Heart left ventricle (tissue), 16 donors: ENCODE results near the gene ZFPM1. TPM values are rescaled to one million over a fixed set of nuclear protein-coding genes. Genes with fewer than 3 reads are reported as not detected.

Experiments used
- ATAC-seq, 4 donors: fragments of 200-7000 bp; cut with Tn5 transposase; one replicate each; pipeline ENCODE4 v1.9.1; 2020 to 2022; ENCODE audit warnings: moderate library complexity in 4 of 4, mild to moderate bottlenecking in 3 of 4, moderate number of reproducible peaks in 1 of 4
- DNase-seq, 5 donors: peaks; one replicate each; pipeline ENCODE4 v3.0.0-alpha.2; 2020
- H3K27ac ChIP-seq, 12 donors: fragments of 200-600 bp; sonication (generic) in 4 of 12; one replicate each; pipeline versions ENCODE4 v1.5.0 to v1.8.0; 2016 to 2022; ENCODE audit warnings: mild to moderate bottlenecking in 2 of 12
- H3K27me3 ChIP-seq, 9 donors: fragments of 200-600 bp; sonication (generic) in 2 of 9; one replicate each; pipeline versions ENCODE4 v1.5.1 to v1.8.0; 2016 to 2022; ENCODE audit warnings: mild to moderate bottlenecking in 3 of 9
- H3K36me3 ChIP-seq, 9 donors: fragments of 200-600 bp; sonication (generic) in 2 of 9; one replicate each; pipeline versions ENCODE4 v1.5.0 to v1.8.0; 2018 to 2022; ENCODE audit warnings: mild to moderate bottlenecking in 2 of 9
- H3K4me1 ChIP-seq, 12 donors: fragments of 200-600 bp; sonication (generic) in 4 of 12; one replicate each; pipeline versions ENCODE4 v1.5.0 to v1.8.0; 2016 to 2022; ENCODE audit warnings: mild to moderate bottlenecking in 3 of 12
- H3K4me3 ChIP-seq, 12 donors: fragments of 200-600 bp; sonication (generic) in 4 of 12; one replicate each; pipeline versions ENCODE4 v1.5.0 to v1.8.0; 2017 to 2022; ENCODE audit warnings: mild to moderate bottlenecking in 9 of 12, moderate library complexity in 4 of 12
- H3K9me3 ChIP-seq, 12 donors: fragments of 200-600 bp; sonication (generic) in 4 of 12; one replicate each; pipeline versions ENCODE4 v1.5.0 to v1.8.0; 2016 to 2022; ENCODE audit warnings: mild to moderate bottlenecking in 1 of 12
- POLR2A ChIP-seq, 2 donors: fragments of 450-650 bp; IDR thresholded peaks; one replicate each; pipeline ENCODE4 v1.6.1; 2017; ENCODE audit warnings: antibody characterized with exemption in 2 of 2, mild to moderate bottlenecking in 2 of 2, moderate library complexity in 2 of 2
- WGBS, 4 donors: extraction: QIAGEN DNeasy Blood & Tissue Kit in 2 of 4; methylation state at CpG; one replicate each; pipeline versions ENCODE4 v1.1.5 to v1.1.7; 2013 to 2018; 5-methylcytosine and 5-hydroxymethylcytosine counted together
- intact Hi-C, 10 donors: fragments of 100-400 bp; cut with DNase I; formaldehyde crosslinking; loops; one replicate each; pipeline versions ENCODE4 v1.11.1 to v1.14.2; 2022
- polyA plus RNA-seq, 2 donors: library from polyadenylated mRNA; stranded (reverse); fragments of 200-250 nt; gene quantifications; one replicate each; pipeline ENCODE4 v1.2.3, GENCODE V29; 2013
- total RNA-seq, 9 donors: library from RNA; depleted of rRNA in 2 of 9; stranded (reverse); fragments of >200 nt in 2 of 9; fragmentation: NEBNext Ultra II Directional in 3 of 9; extraction: Animal tissue kit (Norgen Biotek cat#: 25700) in 3 of 9; gene quantifications; one replicate each; pipeline versions ENCODE4 v1.1.0 to v1.2.4, GENCODE V29; 2016 to 2023
- TF ChIP-seq, protein P1 (sequence below), 12 donors: fragments of 200-600 bp; sonication (generic) in 4 of 12; IDR thresholded peaks; one replicate each; pipeline versions ENCODE4 v1.5.0 to v1.8.0; 2018 to 2022; ENCODE audit warnings: antibody characterized with exemption in 12 of 12, mild to moderate bottlenecking in 5 of 12
- donor health status: ischemic (EF 13 %, LVEDD 7.1; RV severe dilation, severe dysfunction).
- donor health status: healthy with polysubstance abuse.
- donor health status: DM: no; HTN: yes; CAD: no.
- donor health status: DM: no; HTN: no; CAD: no.
- donor health status: ischemic (EF 25% LVEDD 6.9; RV normal size, moderate dysfunction).
- donor health status: ischemic (EF 25% LVEDD 5.7; RV mildly dilated, moderate dysfunction).
- donor health status: healthy.
- donor health status: DM: yes; HTN: yes; CAD: no.
- donor health status: ischemic (EF 35%, LVEDD 5.7; RV mildly dilated, moderate dysfunction).
- donor health status: nonischemic (EF 11% LVEDD 7.7; RV severe dilation, severe dysfunction).
- donor health status: DM: yes; HTN: yes; CAD: no.
- donor health status: PGD.
- donor health status: ischemic (EF 29% LVEDD 5.4; RV normal size, mild dysfunction).
- donor health status: nonischemic (EF 23%, LVEDD 6.1; RV moderate dilation, normal function).

ZFPM1 gene
- total and polyA plus RNA-seq, 11 donors: 1.3 to 6.3 (median 4.1) TPM

GRCh38 chr16:88525663-88525990 is 72.5 kb downstream of the ZFPM1 start:
- peak in 1 of 5 donors; percentile 38 for DNase-seq
- no peak for ATAC-seq
- Histone ChIP-seq H3K9me3 (no peaks in the 10 kb centered on the region), H3K27ac (no peak overlapping the region), H3K4me1 (peaks cover 0 to 28% (median 12%) of the 10 kb centered on the region in 12 donors), H3K36me3 (peaks cover 0 to 9% (median 0%) of the 10 kb centered on the region in 9 donors), H3K27me3 (no peaks in the 10 kb centered on the region), H3K4me3 (no peak overlapping the region)
- no peak for TF ChIP-seq POLR2A (IDR thresholded peaks at IDR 0.05)
- TF ChIP-seq, protein P1, sequence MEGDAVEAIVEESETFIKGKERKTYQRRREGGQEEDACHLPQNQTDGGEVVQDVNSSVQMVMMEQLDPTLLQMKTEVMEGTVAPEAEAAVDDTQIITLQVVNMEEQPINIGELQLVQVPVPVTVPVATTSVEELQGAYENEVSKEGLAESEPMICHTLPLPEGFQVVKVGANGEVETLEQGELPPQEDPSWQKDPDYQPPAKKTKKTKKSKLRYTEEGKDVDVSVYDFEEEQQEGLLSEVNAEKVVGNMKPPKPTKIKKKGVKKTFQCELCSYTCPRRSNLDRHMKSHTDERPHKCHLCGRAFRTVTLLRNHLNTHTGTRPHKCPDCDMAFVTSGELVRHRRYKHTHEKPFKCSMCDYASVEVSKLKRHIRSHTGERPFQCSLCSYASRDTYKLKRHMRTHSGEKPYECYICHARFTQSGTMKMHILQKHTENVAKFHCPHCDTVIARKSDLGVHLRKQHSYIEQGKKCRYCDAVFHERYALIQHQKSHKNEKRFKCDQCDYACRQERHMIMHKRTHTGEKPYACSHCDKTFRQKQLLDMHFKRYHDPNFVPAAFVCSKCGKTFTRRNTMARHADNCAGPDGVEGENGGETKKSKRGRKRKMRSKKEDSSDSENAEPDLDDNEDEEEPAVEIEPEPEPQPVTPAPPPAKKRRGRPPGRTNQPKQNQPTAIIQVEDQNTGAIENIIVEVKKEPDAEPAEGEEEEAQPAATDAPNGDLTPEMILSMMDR (IDR thresholded peaks at IDR 0.05): no peak
- WGBS, 4 donors: 56 to 67% (median 59%) methylated on average over 11 to 17 of the region's 17 CpGs
- intact Hi-C loops: loop anchor here in 1 of 10 donors (10.0 kb wide), 1 partner anchor 331 kb away; no protein-coding TSS in a partner anchor

GRCh38 chr16:88526008-88526905 is 73.2 kb downstream of the ZFPM1 start:
- intact Hi-C loops: loop anchor here in 3 of 10 donors (2.0 to 10.0 kb wide), 2 partner anchors 83 to 331 kb away; no protein-coding TSS in a partner anchor
- H3K4me1 ChIP-seq: peaks cover 0 to 28% (median 12%) of the 10 kb centered on the region in 12 donors
- H3K36me3 ChIP-seq: peaks cover 0 to 9% (median 0%) of the 10 kb centered on the region in 9 donors
- no peak overlapping the region for H3K4me3 ChIP-seq
- H3K27ac ChIP-seq: no peak overlapping the region
- ATAC-seq (peak in 1 of 4 donors; percentile 1), DNase-seq (peak in 2 of 5 donors; percentile 23 to 60)
- 70 to 80% (median 75%) methylated on average over 4 to 29 of the region's 29 CpGs for WGBS, 4 donors
- H3K9me3 ChIP-seq: no peaks in the 10 kb centered on the region
- TF ChIP-seq, protein P1 (IDR thresholded peaks at IDR 0.05): no peak
- no peak for TF ChIP-seq POLR2A (IDR thresholded peaks at IDR 0.05)
- no peaks in the 10 kb centered on the region for H3K27me3 ChIP-seq

DNA sequence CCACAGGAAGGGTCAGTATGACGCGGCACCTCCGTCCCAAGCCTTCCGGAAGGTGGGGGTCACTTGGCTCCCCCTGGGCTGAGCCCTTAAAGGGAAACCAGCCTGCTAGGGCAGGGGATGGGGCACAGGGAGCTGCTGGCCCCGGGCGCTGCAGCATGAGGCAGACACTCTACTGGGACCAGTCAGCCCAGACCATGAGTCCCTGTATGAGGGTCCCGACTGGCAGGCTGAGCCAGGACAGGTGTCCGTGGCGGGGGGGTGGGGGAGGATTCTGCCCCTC is 73.8 kb downstream of the ZFPM1 start:
- no peaks in the 10 kb centered on the region for H3K9me3 ChIP-seq
- TF ChIP-seq POLR2A (IDR thresholded peaks at IDR 0.05): no peak
- TF ChIP-seq, protein P1 (IDR thresholded peaks at IDR 0.05): no peak
- intact Hi-C loops: loop anchor here (1.0 to 10.0 kb wide), 4 partner anchors 83 to 332 kb away; no protein-coding TSS in a partner anchor
- H3K27ac ChIP-seq: no peak overlapping the region
- no peak overlapping the region for H3K4me3 ChIP-seq
- H3K27me3 ChIP-seq: no peaks in the 10 kb centered on the region
- WGBS, 4 donors: 55 to 71% (median 63%) methylated on average over 5 to 9 of the region's 9 CpGs; no CpG with 5 or more reads in 1 of the 4 donors
- H3K36me3 ChIP-seq: peaks cover 0 to 9% (median 0%) of the 10 kb centered on the region in 9 donors
- peak; percentile 3 to 27 (median 8) for ATAC-seq
- H3K4me1 ChIP-seq: peaks cover 0 to 28% (median 12%) of the 10 kb centered on the region in 12 donors
- peak in 1 of 5 donors; percentile 25 for DNase-seq
